GM21723 (cell line): ENCODE data around the gene MARCHF3.
"Not testable (repeated sequence)": the region's sequence is repeated elsewhere in the genome, so short reads cannot be mapped to it uniquely, and the experiment has no call there.

Experiments used
- ATAC-seq: cut with Tn5 transposase; IDR thresholded peaks from one replicate; pipeline ENCODE4 v1.9.1; 2021; ENCODE audit warnings: mild to moderate bottlenecking, moderate library complexity; ENCODE audit not compliant: unreplicated experiment

Gene MARCHF3

DNA sequence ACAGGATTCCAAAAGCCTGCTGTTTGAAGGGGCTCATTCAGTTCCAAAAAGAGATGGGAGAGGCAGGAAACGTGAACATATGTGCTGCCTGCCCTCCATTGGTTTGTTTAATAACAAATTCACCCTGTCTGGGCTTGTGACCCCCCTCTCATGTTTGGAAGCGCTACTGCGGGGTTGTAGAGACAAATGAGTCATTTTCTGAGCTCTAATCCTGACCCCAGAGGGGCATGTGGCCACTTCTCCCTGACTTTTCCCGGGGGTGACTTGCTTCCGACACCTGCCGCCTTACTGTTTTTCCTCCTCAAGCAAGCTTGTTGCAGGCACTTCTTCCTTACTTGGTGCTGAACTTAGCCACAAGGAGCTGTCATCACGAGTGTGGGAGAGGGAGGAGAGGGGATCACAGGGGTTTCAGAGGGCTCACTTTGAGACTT lies 177.5 kb downstream of the MARCHF3 start:
- ATAC-seq = no peak

DNA sequence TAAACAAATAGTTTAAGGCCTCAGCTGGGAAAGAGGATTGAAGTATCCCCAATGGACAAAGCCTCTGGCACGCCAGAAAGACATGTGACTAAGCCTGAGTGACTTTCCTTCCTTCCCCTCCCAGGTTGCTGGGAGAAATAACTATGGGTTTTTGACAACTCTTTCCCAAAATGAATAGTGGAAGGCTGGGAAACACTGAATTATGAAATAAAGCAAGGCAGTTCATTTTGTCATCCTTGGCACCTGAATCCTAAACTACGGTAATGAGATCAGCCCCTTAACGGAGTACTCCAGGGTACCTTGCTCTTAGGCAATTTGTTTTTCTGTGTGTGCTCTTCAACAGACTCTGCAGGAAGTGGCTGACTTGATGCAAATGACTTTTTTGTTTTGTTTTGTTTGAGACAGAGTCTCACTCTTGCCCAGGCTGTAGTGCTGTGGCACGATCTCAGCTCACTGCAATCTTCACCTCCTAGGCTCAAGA lies 178.2 kb downstream of the MARCHF3 start:
- ATAC-seq = peak; percentile 88

GRCh38 chr5:126851501-126852011 lies 178.8 kb downstream of the MARCHF3 start:
- no peak for ATAC-seq

- no peak for ATAC-seq
These were observed 181.2 kb downstream of the MARCHF3 start for GRCh38 chr5:126849101-126849678.

GRCh38 chr5:126848253-126848652 lies 182.1 kb downstream of the MARCHF3 start:
- no peak for ATAC-seq

DNA sequence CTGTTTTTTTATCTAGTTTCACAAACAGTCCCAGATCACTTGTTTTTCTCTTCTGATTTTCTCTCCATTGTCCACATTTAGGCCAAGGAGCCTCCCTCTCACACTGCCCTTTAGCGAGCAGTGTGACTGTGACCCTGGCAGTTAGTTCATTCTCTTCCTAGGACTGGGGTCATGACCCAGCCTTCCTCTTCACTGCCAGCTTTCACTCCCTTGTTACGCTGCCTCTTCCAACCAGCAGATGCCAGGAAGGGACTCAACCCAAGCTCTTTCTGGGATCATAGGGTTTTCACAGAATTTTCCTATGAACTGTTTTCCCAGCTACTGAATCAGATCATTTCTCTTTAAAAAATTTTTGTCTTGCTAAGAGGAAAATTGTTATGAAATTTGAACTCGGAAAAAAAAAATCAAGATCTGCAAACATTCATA lies 182.5 kb downstream of the MARCHF3 start:
- no peak for ATAC-seq

GRCh38 chr5:126847456-126847820 lies 182.9 kb downstream of the MARCHF3 start:
- ATAC-seq = no peak

GRCh38 chr5:126846744-126847455 lies 183.5 kb downstream of the MARCHF3 start:
- ATAC-seq = no peak

GRCh38 chr5:126846344-126846743 lies 184.0 kb downstream of the MARCHF3 start:
- no peak for ATAC-seq

DNA sequence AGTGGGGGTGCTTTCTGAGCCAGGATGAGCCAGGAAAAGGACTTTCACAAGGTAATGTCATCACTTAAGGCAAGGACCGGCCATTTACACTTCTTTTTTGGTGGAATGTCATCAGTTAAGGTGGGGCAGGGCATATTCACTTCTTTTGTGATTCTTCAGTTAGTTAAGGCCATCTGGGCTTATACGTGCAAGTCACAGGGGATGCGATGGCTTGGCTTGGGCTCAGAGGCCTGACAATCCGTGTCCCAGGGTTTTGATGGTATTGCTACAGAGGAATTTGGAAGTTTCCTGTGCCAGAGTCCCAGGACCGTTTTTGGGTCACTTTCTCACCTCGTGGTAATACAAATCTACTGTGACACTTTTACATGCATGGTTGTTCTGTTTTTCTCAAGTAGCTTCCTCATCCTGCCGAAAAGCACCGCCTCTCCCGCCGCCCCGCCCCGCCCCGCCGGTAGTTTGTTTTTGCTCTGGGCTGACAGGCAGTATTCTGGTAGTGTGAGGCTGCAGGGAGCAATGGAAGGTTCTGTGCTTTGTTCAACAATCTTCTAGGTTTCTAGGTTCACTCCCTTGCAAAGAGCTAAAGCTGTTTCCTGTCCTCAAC lies 184.8 kb downstream of the MARCHF3 start:
- peak; percentile 95 for ATAC-seq

GRCh38 chr5:126843375-126843774 lies 187.0 kb downstream of the MARCHF3 start:
- not testable (repeated sequence) for ATAC-seq

GRCh38 chr5:126839407-126839806 lies 191.0 kb downstream of the MARCHF3 start:
- not testable (repeated sequence) for ATAC-seq

- no peak for ATAC-seq
These were observed 192.3 kb downstream of the MARCHF3 start for GRCh38 chr5:126837906-126838539.

GRCh38 chr5:126837242-126837641 lies 193.1 kb downstream of the MARCHF3 start:
- no peak for ATAC-seq

DNA sequence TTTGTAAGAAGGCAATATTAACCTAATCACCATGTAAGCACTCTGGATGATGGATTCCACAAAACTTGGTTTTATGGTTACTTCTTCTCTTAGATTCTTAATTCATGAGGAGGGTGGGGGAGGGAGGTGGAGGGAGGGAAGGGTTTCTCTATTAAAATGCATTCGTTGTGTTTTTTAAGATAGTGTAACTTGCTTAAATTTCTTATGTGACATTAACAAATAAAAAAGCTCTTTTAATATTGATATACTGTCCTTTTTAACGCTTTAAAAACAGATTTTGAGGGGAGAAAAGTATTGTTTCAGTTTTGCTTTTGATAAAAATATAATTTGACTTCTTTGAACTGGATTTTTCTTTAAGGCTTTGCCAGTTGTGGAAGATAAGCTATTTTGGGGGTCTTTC lies 193.6 kb downstream of the MARCHF3 start:
- no peak for ATAC-seq

DNA sequence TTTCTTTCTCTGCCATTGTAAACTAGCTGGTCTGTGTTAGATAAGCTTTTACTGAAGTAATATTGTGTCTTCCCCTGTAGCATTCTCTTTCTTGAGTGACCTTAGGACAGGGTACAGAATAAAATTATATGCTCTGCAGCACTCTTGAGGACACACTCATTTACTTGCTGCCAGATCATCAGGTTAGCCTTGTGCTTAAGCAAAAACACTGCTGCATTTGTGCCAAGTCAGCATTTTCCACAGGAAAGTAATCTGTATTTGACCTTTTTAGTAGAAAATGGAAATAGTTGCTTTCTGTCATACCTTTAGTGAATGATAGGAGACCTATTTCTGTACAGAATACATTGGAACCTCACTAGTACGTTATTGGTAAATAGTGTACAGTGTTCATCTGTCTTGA lies 199.2 kb downstream of the MARCHF3 start:
- no peak for ATAC-seq

DNA sequence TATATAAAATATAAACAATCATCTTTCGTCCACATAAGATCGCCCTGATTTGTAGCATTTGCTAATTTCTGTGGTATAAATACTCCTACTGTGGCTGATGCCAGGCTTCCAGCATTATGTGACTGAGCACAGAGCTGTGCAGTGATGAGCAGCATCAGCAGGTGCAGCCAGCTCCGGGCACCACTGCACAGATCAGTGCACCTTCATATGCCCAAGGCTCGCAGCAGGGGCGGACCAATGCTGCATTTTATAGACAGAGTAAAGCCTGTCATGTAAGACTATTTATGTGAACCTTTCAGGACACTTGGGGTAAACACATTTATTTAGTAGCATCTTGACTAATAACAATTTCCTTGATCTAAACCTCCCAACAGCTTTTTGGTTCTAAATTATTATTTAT lies 200.3 kb downstream of the MARCHF3 start:
- no peak for ATAC-seq

- no peak for ATAC-seq
These were observed 201.3 kb downstream of the MARCHF3 start for GRCh38 chr5:126829098-126829497.

DNA sequence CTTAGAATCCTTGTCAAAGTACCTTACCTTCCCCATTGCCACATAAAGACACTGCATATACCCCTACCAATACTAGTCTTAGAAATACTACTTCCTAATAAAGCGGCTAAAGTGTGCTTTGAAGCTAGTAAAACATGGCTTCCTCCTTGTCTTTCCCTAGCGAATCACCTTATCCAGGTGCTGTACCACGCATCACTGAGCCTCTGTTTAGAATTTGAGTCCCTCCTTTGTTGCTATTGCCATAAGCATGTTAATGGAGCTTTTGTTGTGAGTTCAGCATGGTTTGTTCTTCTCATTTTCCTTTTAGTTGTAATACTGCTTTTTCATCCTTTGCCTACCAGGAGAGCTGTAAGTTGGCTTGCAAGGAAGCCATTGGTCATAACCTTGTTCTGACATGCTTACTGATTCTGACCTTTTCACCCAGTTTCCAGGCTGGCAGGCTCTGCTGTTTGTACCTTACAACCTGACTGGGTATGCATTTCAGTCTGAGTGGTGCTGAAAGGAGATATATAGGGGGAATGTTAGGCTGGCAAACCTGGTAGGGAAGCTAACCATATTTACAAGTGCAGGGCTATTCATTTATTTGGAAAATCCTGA lies 203.6 kb downstream of the MARCHF3 start:
- ATAC-seq = no peak

DNA sequence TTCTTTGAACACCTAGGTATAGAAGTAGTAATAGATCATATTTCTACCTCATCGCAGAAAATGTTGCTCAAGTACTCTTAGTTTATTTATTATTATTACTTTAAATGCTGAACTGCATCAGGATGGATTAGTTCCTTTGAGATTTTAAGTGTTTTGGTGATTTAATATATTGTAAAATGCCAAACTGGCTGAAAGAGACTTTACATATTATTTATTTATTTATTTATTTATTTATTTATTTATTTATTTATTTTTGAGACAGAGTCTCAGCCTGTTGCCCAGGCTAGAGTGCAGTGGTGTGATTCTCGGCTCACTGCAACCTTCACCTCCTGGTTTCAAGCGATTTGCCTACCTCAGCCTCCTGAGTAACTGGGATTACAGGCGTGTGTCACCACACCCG lies 211.1 kb downstream of the MARCHF3 start:
- no peak for ATAC-seq

DNA sequence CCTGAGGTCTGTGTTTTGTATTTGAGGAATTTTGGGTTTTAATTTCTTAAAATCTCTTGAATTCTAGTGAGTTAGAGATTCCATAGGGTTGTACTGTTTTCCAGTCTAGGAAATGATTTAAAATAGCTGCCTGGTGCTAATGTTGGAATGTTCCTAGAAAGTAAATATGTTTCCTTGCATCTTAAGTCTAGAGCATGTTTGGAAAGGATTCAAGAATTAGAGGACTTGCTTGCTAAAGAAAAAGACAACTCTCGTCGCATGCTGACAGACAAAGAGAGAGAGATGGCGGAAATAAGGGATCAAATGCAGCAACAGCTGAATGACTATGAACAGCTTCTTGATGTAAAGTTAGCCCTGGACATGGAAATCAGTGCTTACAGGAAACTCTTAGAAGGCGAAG lies 211.6 kb downstream of the MARCHF3 start:
- ATAC-seq = no peak
